Naive B cell (primary cell): ENCODE measurements around the gene TUBGCP2. TPM values are rescaled to one million over a fixed set of nuclear protein-coding genes. Genes with fewer than 3 reads are reported as not detected.

Experiments used
- ATAC-seq, 2 donors: fragments of 150-1000 bp; cut with Tn5 transposase; 2 replicates each; pipeline ENCODE4 v1.10.0; 2021; ENCODE audit warnings: low read depth in 2 of 2, mild to moderate bottlenecking in 2 of 2, moderate library complexity in 2 of 2
- DNase-seq: peaks from one replicate; pipeline ENCODE4 v3.0.0; 2022
- H3K27ac Mint-ChIP-seq, 6 donors: one replicate each; pipeline ENCODE4 v1.8.0; 2020 to 2022; ENCODE audit warnings: mild to moderate bottlenecking in 6 of 6, mixed read lengths in 6 of 6, moderate library complexity in 5 of 6, inconsistent platforms in 2 of 6
- H3K27me3 Mint-ChIP-seq, 3 donors: one replicate each; pipeline ENCODE4 v1.8.0; 2021 to 2022; ENCODE audit warnings: mixed read lengths in 3 of 3, mild to moderate bottlenecking in 1 of 3
- H3K36me3 Mint-ChIP-seq, 2 donors: one replicate each; pipeline ENCODE4 v1.8.0; 2020 to 2022; ENCODE audit warnings: mixed read lengths in 2 of 2, inconsistent platforms in 1 of 2, mild to moderate bottlenecking in 1 of 2
- H3K4me1 Mint-ChIP-seq, 3 donors: one replicate each; pipeline ENCODE4 v1.8.0; 2020 to 2022; ENCODE audit warnings: mixed read lengths in 3 of 3, inconsistent platforms in 1 of 3, mild to moderate bottlenecking in 1 of 3, moderate library complexity in 1 of 3
- H3K4me3 Mint-ChIP-seq, 8 donors: one replicate each; pipeline ENCODE4 v1.8.0; 2020 to 2022; ENCODE audit warnings: mild to moderate bottlenecking in 8 of 8, mixed read lengths in 8 of 8, moderate library complexity in 8 of 8, inconsistent platforms in 2 of 8
- H3K9me3 Mint-ChIP-seq, 7 donors: one replicate each; pipeline ENCODE4 v1.8.0; 2020 to 2022; ENCODE audit warnings: mixed read lengths in 7 of 7, mild to moderate bottlenecking in 5 of 7, inconsistent platforms in 2 of 7, moderate library complexity in 1 of 7
- polyA plus RNA-seq, 6 donors: library from polyadenylated mRNA; unstranded; fragments of 300-500 nt; fragmentation: Illumina TruSeq; gene quantifications; one replicate each; pipeline ENCODE4 v1.2.3, GENCODE V29; 2021; ENCODE audit warnings: low read depth in 6 of 6

The TUBGCP2 gene
- polyA plus RNA-seq, 6 donors from 2014 or later: 19.6 to 36.2 (median 25.9) TPM

DNA sequence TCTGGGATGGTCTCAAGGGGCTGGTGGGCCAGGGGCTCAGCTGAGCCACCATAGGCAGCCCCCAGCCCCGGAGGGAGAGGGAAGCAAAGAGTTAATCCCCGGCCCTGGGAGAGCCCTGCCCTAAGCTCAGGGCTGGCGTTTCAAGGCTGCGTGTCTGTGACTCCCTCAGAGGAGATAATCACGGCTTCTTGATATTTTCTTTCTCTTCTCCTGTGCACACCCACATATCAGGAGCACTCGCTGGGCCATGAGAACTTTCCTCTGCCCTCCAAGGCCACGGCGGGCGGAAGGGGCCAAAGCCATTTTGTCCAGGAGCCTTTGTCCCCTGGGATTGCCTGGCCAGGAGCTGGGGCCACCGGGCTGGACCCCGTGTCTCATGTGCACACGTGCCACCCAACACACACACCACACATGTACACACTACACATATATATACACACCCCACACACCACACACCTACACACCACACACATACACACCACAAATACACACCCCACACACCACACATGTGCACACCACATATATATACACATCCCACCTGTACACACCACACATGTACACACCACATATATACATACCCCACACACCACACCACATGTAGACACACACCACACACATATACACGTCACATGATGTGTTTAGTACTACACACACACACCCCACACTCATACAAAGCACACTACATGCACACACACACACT is 54.1 kb downstream of the TUBGCP2 start:
- H3K27ac Mint-ChIP-seq: peak overlapping the region in 1 of 6 donors; percentile 59
- H3K9me3 Mint-ChIP-seq: peaks cover 0 to 2% (median 0%) of the 10 kb centered on the region in 7 donors
- H3K4me3 Mint-ChIP-seq: no peak overlapping the region
- H3K4me1 Mint-ChIP-seq: peaks cover 27 to 31% (median 30%) of the 10 kb centered on the region in 3 donors
- peaks cover 12 to 14% (median 13%) of the 10 kb centered on the region in 3 donors for H3K27me3 Mint-ChIP-seq
- DNase-seq: no peak
- no peak for ATAC-seq
- H3K36me3 Mint-ChIP-seq: peaks cover 0 to 9% of the 10 kb centered on the region in 2 donors

DNA sequence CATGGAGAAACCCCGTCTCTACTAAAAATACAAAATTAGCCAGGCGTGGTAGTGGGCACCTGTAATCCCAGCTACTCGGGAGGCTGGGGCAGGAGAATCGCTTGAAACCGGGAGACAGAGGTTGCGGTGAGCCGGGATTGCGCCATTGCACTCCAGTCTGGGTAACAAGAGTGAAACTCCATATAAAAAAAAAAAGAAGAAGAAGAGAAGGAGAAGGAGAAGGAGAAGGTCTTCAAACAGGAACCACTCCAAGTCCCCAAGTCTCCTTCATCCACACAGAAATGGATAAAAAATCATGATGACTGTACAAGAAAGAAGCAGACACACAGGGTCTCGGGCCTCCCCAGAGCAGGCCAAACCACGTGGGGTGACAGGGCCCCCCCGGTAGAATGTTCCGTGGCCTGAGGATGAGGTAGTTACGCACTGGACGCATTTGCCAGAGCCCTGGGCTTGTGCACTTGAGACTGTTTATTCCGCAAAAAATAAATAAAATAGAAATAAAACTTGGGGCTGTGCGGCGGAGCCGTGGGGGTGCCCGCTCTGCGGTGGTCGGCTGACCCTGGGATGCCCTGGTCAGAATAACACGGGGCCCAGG is 55.2 kb downstream of the TUBGCP2 start:
- ATAC-seq (no peak), DNase-seq (no peak)
- Mint-ChIP-seq H3K4me1 (peaks cover 19 to 26% (median 23%) of the 10 kb centered on the region in 3 donors), H3K9me3 (peaks cover 0 to 2% (median 0%) of the 10 kb centered on the region in 7 donors), H3K36me3 (peaks cover 0 to 9% of the 10 kb centered on the region in 2 donors), H3K4me3 (no peak overlapping the region), H3K27ac (peak overlapping the region in 1 of 6 donors; percentile 57), H3K27me3 (peaks cover 13 to 25% (median 13%) of the 10 kb centered on the region in 3 donors)

- Mint-ChIP-seq H3K4me1 (peaks cover 11 to 16% (median 14%) of the 10 kb centered on the region in 3 donors), H3K27me3 (peaks cover 13 to 28% (median 18%) of the 10 kb centered on the region in 3 donors), H3K36me3 (peaks cover 0 to 9% of the 10 kb centered on the region in 2 donors)
Measured at GRCh38 chr10:133252223-133252552, 56.5 kb downstream of the TUBGCP2 start.

DNA sequence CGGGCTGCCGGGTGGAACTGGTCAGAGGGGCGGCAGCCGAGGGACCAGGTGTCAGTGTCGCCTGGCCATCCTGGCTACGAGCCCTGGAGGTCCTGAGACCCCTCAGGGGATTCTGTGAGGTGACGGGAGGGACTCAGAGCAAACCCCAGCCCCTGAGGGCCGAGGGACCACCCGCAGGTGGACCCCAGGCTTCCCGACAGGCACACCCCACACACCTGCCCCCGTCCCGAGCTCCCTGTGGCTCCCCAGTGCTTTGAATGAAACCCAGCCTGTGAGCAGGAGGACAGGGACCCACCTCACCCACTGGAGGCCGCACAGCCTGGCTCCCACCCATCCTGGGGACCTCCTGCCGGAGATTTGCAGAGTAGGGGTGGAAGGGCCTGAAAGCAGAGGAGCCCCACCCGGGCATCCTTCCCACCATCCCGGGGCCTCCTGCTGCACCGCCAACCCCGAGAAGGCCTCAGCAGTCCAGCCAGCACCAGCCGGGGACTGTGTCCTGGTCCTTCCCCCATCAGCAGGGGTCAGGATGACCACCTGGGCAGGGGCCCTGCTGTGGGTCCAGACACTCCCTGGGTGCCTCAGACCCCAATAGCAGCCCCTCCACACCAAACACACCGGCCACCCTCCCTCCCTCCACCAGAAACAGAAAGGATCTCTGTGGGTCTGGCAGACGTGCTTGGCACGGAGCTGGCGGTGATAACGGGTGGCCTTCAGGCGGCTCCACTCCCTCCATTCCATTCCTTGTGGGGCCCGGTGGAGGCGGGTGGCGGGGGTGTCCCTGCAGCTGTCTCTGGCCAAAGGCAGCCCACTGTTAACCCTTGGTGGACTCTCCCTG is 57.1 kb downstream of the TUBGCP2 start:
- Mint-ChIP-seq H3K4me3 (peak overlapping the region in 1 of 8 donors; percentile 56), H3K9me3 (peaks cover 0 to 2% (median 0%) of the 10 kb centered on the region in 7 donors), H3K4me1 (peaks cover 7 to 19% (median 17%) of the 10 kb centered on the region in 3 donors), H3K36me3 (peaks cover 0 to 9% of the 10 kb centered on the region in 2 donors), H3K27ac (peak overlapping the region in 1 of 6 donors; percentile 78), H3K27me3 (peaks cover 13 to 31% (median 22%) of the 10 kb centered on the region in 3 donors)
- DNase-seq (no peak), ATAC-seq (no peak)

More at GRCh38 chr10:133252223-133252552, 56.5 kb downstream of the TUBGCP2 start:
- H3K9me3 Mint-ChIP-seq: peaks cover 0 to 2% (median 0%) of the 10 kb centered on the region in 7 donors
- no peak for DNase-seq
- ATAC-seq: no peak
- no peak overlapping the region for H3K27ac Mint-ChIP-seq
- peak overlapping the region in 1 of 8 donors; percentile 15 for H3K4me3 Mint-ChIP-seq

GRCh38 chr10:133249975-133250754 is 58.5 kb downstream of the TUBGCP2 start:
- Mint-ChIP-seq H3K36me3 (peaks cover 0 to 9% of the 10 kb centered on the region in 2 donors), H3K4me3 (no peak overlapping the region), H3K27ac (peak overlapping the region in 3 of 6 donors; percentile 13 to 69 (median 14)), H3K4me1 (peaks cover 7 to 19% (median 17%) of the 10 kb centered on the region in 3 donors), H3K27me3 (peaks cover 13 to 31% (median 22%) of the 10 kb centered on the region in 3 donors), H3K9me3 (peaks cover 0 to 2% (median 0%) of the 10 kb centered on the region in 7 donors)
- no peak for DNase-seq
- ATAC-seq: no peak

DNA sequence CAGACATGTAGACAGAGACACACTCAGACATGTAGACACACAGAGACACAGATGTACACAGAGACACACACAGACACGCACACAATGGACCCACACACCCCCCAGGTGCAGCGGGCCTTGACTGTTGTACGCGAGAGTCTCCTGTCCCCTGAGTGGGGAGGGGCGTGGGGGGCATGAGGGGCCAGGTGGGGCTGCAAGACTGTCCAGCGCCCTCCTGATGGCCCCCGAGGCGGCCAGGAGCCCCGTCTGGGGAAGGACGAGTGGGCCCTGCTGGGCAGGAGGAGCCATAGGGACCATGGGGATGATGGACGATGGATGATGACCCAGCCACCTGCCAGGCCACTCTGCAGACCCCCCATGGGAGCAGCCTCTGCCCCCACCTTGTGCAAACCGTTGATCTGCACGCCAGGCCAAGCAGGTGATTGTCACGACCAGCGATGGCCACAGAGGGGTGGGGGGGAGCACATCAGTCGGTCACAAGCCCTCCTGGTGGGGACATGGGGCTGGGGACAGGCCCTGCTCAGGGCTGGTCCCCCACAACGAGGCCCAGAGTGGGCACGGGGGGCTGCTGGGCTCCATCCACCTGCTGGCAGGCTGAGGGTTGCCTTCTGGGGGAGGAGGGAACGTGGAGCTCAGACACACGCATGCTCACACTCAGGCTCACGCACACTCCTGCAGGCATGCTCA is 59.4 kb downstream of the TUBGCP2 start:
- Mint-ChIP-seq H3K27ac (peak overlapping the region in 2 of 6 donors; percentile 3 to 84), H3K27me3 (peaks cover 8 to 31% (median 22%) of the 10 kb centered on the region in 3 donors), H3K4me3 (peak overlapping the region in 1 of 8 donors; percentile 56), H3K36me3 (peaks cover 0 to 9% of the 10 kb centered on the region in 2 donors), H3K9me3 (peaks cover 0 to 2% (median 0%) of the 10 kb centered on the region in 7 donors), H3K4me1 (peaks cover 7 to 17% (median 15%) of the 10 kb centered on the region in 3 donors)
- ATAC-seq (no peak), DNase-seq (no peak)

- DNase-seq (no peak), ATAC-seq (no peak)
- H3K4me1 Mint-ChIP-seq: peaks cover 7 to 21% (median 15%) of the 10 kb centered on the region in 3 donors
- H3K27me3 Mint-ChIP-seq: peaks cover 8 to 31% (median 22%) of the 10 kb centered on the region in 3 donors
- no peak overlapping the region for H3K4me3 Mint-ChIP-seq
- peaks cover 0 to 2% (median 0%) of the 10 kb centered on the region in 7 donors for H3K9me3 Mint-ChIP-seq
- peaks cover 0 to 9% of the 10 kb centered on the region in 2 donors for H3K36me3 Mint-ChIP-seq
- H3K27ac Mint-ChIP-seq: no peak overlapping the region
Measured at GRCh38 chr10:133248334-133248715, 60.3 kb downstream of the TUBGCP2 start.

GRCh38 chr10:133247681-133248333 is 60.9 kb downstream of the TUBGCP2 start:
- Mint-ChIP-seq H3K9me3 (peaks cover 0 to 2% (median 0%) of the 10 kb centered on the region in 7 donors), H3K36me3 (peaks cover 0 to 9% of the 10 kb centered on the region in 2 donors), H3K27me3 (peaks cover 12 to 31% (median 22%) of the 10 kb centered on the region in 3 donors), H3K27ac (peak overlapping the region in 1 of 6 donors; percentile 56), H3K4me3 (no peak overlapping the region), H3K4me1 (peaks cover 10 to 26% (median 20%) of the 10 kb centered on the region in 3 donors)
- ATAC-seq (no peak), DNase-seq (no peak)

- H3K4me3 Mint-ChIP-seq: no peak overlapping the region
- H3K4me1 Mint-ChIP-seq: peaks cover 24 to 41% (median 26%) of the 10 kb centered on the region in 3 donors
- peak overlapping the region in 2 of 6 donors; percentile 15 to 58 for H3K27ac Mint-ChIP-seq
- peaks cover 0 to 2% (median 0%) of the 10 kb centered on the region in 7 donors for H3K9me3 Mint-ChIP-seq
- H3K36me3 Mint-ChIP-seq: peaks cover 0 to 9% of the 10 kb centered on the region in 2 donors
- ATAC-seq: no peak
- peaks cover 12 to 31% (median 22%) of the 10 kb centered on the region in 3 donors for H3K27me3 Mint-ChIP-seq
- DNase-seq: no peak
Measured at GRCh38 chr10:133246236-133246626, 62.4 kb downstream of the TUBGCP2 start.

GRCh38 chr10:133245439-133246235 is 63.0 kb downstream of the TUBGCP2 start:
- H3K4me3 Mint-ChIP-seq: no peak overlapping the region
- peaks cover 0 to 2% (median 0%) of the 10 kb centered on the region in 7 donors for H3K9me3 Mint-ChIP-seq
- H3K27ac Mint-ChIP-seq: peak overlapping the region in 1 of 6 donors; percentile 65
- H3K36me3 Mint-ChIP-seq: peaks cover 0 to 8% of the 10 kb centered on the region in 2 donors
- ATAC-seq (no peak), DNase-seq (no peak)
- peaks cover 15 to 28% (median 21%) of the 10 kb centered on the region in 3 donors for H3K27me3 Mint-ChIP-seq
- H3K4me1 Mint-ChIP-seq: peaks cover 28 to 47% (median 32%) of the 10 kb centered on the region in 3 donors

DNA sequence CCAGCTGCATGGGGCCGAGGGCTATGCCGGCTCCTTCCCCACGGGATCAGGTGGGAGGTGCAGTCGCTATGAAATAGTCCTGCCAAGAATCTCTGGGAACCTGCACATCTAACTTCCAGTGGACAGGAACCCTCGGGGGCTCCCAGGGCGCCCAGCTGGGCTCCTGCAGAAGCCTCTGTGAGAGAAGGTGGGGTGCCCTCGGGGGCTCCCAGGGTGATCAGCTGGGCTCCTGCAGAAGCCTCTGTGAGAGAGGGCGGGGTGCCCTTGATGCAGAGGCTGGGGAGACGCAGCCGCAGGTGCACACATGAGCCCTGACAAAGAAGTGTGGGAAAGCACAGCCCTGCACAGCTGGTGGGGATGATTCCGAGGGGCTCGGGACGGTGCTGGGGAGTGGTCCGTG is 65.1 kb downstream of the TUBGCP2 start:
- Mint-ChIP-seq H3K27me3 (peaks cover 8 to 21% (median 13%) of the 10 kb centered on the region in 3 donors), H3K27ac (no peak overlapping the region), H3K9me3 (no peaks in the 10 kb centered on the region), H3K4me3 (no peak overlapping the region), H3K4me1 (peaks cover 18 to 57% (median 40%) of the 10 kb centered on the region in 3 donors), H3K36me3 (no peaks in the 10 kb centered on the region)
- DNase-seq (no peak), ATAC-seq (no peak)
